ENCODE measurements around the gene CKS1B. TPM values are rescaled to one million over a fixed set of nuclear protein-coding genes. Genes with fewer than 3 reads are reported as not detected.
"Not testable (repeated sequence)": the region's sequence is repeated elsewhere in the genome, so short reads cannot be mapped to it uniquely, and the experiment has no call there.

The CKS1B gene
- polyA plus RNA-seq, 1 donor from 2014 or later = 102 TPM

GRCh38 chr1:154982341-154982740 is 7.9 kb downstream of the CKS1B start:
- Mint-ChIP-seq H3K4me1 (peaks cover 0 to 14% (median 10%) of the 10 kb centered on the region in 3 donors), H3K9me3 (no peaks in the 10 kb centered on the region), H3K27ac (no peak overlapping the region), H3K27me3 (no peaks in the 10 kb centered on the region), H3K4me3 (no peak overlapping the region), H3K36me3 (peaks cover 2% of the 10 kb centered on the region)

GRCh38 chr1:154982897-154983648 is 8.6 kb downstream of the CKS1B start, which contains the start of gene FLAD1:
TSS of gene FLAD1 (plus strand) at chr1:154983344. CDS start at chr1:154983695, 351 bp downstream.
- Mint-ChIP-seq H3K9me3 (no peaks in the 10 kb centered on the region), H3K36me3 (peaks cover 2% of the 10 kb centered on the region), H3K27me3 (no peaks in the 10 kb centered on the region), H3K27ac (peak within 1 kb of the TSS in 1 of 3 donors; percentile 76), H3K4me1 (peaks cover 0 to 9% (median 8%) of the 10 kb centered on the region in 3 donors), H3K4me3 (no peak within 1 kb of the TSS)

GRCh38 chr1:154983776-154984466 is 9.4 kb downstream of the CKS1B start:
- Mint-ChIP-seq H3K27me3 (no peaks in the 10 kb centered on the region), H3K4me3 (no peak overlapping the region), H3K4me1 (peaks cover 0 to 11% (median 9%) of the 10 kb centered on the region in 3 donors), H3K36me3 (peaks cover 5% of the 10 kb centered on the region), H3K27ac (peak overlapping the region in 1 of 3 donors; percentile 76), H3K9me3 (no peaks in the 10 kb centered on the region)

GRCh38 chr1:154986736-154987135 is 12.3 kb downstream of the CKS1B start:
- H3K27ac Mint-ChIP-seq, H3K27me3 Mint-ChIP-seq, H3K36me3 Mint-ChIP-seq, H3K4me3 Mint-ChIP-seq, H3K9me3 Mint-ChIP-seq: not testable (repeated sequence)
- H3K4me1 Mint-ChIP-seq = peaks cover 0 to 14% (median 10%) of the 10 kb centered on the region in 3 donors

GRCh38 chr1:154987326-154987725 is 12.8 kb downstream of the CKS1B start:
- H3K27ac Mint-ChIP-seq = no peak overlapping the region
- no peak overlapping the region for H3K4me3 Mint-ChIP-seq
- peaks cover 3% of the 10 kb centered on the region for H3K36me3 Mint-ChIP-seq
- H3K27me3 Mint-ChIP-seq = no peaks in the 10 kb centered on the region
- peaks cover 0 to 14% (median 10%) of the 10 kb centered on the region in 3 donors for H3K4me1 Mint-ChIP-seq
- no peaks in the 10 kb centered on the region for H3K9me3 Mint-ChIP-seq

- H3K27me3 Mint-ChIP-seq = no peaks in the 10 kb centered on the region
- H3K36me3 Mint-ChIP-seq = peaks cover 4% of the 10 kb centered on the region
- no peaks in the 10 kb centered on the region for H3K9me3 Mint-ChIP-seq
- peaks cover 0 to 14% (median 12%) of the 10 kb centered on the region in 3 donors for H3K4me1 Mint-ChIP-seq
- H3K4me3 Mint-ChIP-seq = peak overlapping the region in 1 of 4 donors; percentile 29
- H3K27ac Mint-ChIP-seq = no peak overlapping the region
Observed at GRCh38 chr1:154988058-154988954, 13.8 kb downstream of the CKS1B start.

- Mint-ChIP-seq H3K4me3 (peak overlapping the region in 1 of 4 donors; percentile 18), H3K4me1 (peaks cover 0 to 9% (median 6%) of the 10 kb centered on the region in 3 donors), H3K36me3 (peaks cover 4% of the 10 kb centered on the region), H3K27me3 (no peaks in the 10 kb centered on the region), H3K9me3 (no peaks in the 10 kb centered on the region), H3K27ac (no peak overlapping the region)
Observed at GRCh38 chr1:154989195-154989860, 14.8 kb downstream of the CKS1B start.

- Mint-ChIP-seq H3K9me3 (no peaks in the 10 kb centered on the region), H3K4me1 (peaks cover 0 to 8% (median 7%) of the 10 kb centered on the region in 3 donors), H3K36me3 (peaks cover 4% of the 10 kb centered on the region), H3K4me3 (no peak overlapping the region), H3K27ac (no peak overlapping the region), H3K27me3 (no peaks in the 10 kb centered on the region)
Observed at GRCh38 chr1:154990276-154990675, 15.8 kb downstream of the CKS1B start.

GRCh38 chr1:154992721-154993571 is 18.5 kb downstream of the CKS1B start:
- H3K4me1 Mint-ChIP-seq = peaks cover 7 to 12% (median 9%) of the 10 kb centered on the region in 3 donors
- peak overlapping the region in 2 of 3 donors; percentile 10 to 62 for H3K27ac Mint-ChIP-seq
- H3K36me3 Mint-ChIP-seq = peaks cover 4% of the 10 kb centered on the region
- no peak overlapping the region for H3K4me3 Mint-ChIP-seq
- no peaks in the 10 kb centered on the region for H3K9me3 Mint-ChIP-seq
- H3K27me3 Mint-ChIP-seq = no peaks in the 10 kb centered on the region

GRCh38 chr1:154993572-154994268 is 19.2 kb downstream of the CKS1B start, which contains the start of gene LENEP:
TSS of gene LENEP (plus strand) at chr1:154993586. CDS start at chr1:154993608, 22 bp downstream.
- H3K9me3 Mint-ChIP-seq = no peaks in the 10 kb centered on the region
- peak within 1 kb of the TSS in 2 of 3 donors; percentile 10 to 62 for H3K27ac Mint-ChIP-seq
- no peaks in the 10 kb centered on the region for H3K27me3 Mint-ChIP-seq
- H3K4me3 Mint-ChIP-seq = no peak within 1 kb of the TSS
- H3K36me3 Mint-ChIP-seq = peaks cover 2% of the 10 kb centered on the region
- H3K4me1 Mint-ChIP-seq = peaks cover 7 to 14% (median 10%) of the 10 kb centered on the region in 3 donors

- peaks cover 2% of the 10 kb centered on the region for H3K36me3 Mint-ChIP-seq
- no peaks in the 10 kb centered on the region for H3K9me3 Mint-ChIP-seq
- no peak overlapping the region for H3K4me3 Mint-ChIP-seq
- peak overlapping the region in 1 of 3 donors; percentile 48 for H3K27ac Mint-ChIP-seq
- H3K4me1 Mint-ChIP-seq = peaks cover 6 to 16% (median 15%) of the 10 kb centered on the region in 3 donors
- H3K27me3 Mint-ChIP-seq = no peaks in the 10 kb centered on the region
Observed at GRCh38 chr1:154994269-154994587, 19.7 kb downstream of the CKS1B start.

- no peaks in the 10 kb centered on the region for H3K9me3 Mint-ChIP-seq
- H3K36me3 Mint-ChIP-seq = peaks cover 2% of the 10 kb centered on the region
- no peaks in the 10 kb centered on the region for H3K27me3 Mint-ChIP-seq
- peak overlapping the region in 2 of 3 donors; percentile 23 to 88 for H3K27ac Mint-ChIP-seq
- H3K4me3 Mint-ChIP-seq = peak overlapping the region in 2 of 4 donors; percentile 24 to 65
- peaks cover 4 to 17% (median 16%) of the 10 kb centered on the region in 3 donors for H3K4me1 Mint-ChIP-seq
Observed at GRCh38 chr1:154994591-154994990, 20.1 kb downstream of the CKS1B start.
